ENCODE data around the gene MED26.

DNA sequence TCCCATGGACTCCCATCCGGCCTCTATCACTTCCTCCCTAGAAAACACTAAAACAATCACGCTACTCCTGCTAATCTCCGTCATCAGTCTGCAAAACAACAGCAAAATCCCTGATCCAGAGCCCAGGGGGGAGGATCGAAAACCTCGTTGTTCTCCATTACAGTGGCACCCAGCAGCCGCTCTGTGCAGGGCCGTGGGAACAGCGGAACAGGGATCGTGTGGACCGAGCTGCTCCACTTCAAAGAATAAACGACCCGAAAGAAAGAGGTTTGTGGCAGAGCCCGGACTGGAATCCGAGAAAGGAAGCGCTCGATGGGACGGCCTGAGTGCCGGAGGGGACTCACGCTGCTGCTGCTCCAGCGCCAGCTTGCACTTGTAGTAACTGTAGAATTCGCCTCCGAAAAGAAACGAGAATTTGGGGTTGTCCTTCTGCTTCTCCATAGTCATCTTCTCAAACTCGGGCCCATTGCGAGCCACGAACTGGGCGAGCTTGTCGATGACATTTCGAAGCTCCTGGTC lies 86.4 kb downstream of the MED26 start:
- TF ChIP-seq POLR2AphosphoS5 (IDR thresholded peaks at IDR 0.05; ENCODE audit: low read length): no peak
- no peak for TF ChIP-seq TAF1 (IDR thresholded peaks at IDR 0.05; ENCODE audit: borderline replicate concordance, low read depth, low read length)
- TF ChIP-seq BACH1 (IDR thresholded peaks at IDR 0.05; ENCODE audit: borderline replicate concordance): no peak
- TF ChIP-seq, protein P1, sequence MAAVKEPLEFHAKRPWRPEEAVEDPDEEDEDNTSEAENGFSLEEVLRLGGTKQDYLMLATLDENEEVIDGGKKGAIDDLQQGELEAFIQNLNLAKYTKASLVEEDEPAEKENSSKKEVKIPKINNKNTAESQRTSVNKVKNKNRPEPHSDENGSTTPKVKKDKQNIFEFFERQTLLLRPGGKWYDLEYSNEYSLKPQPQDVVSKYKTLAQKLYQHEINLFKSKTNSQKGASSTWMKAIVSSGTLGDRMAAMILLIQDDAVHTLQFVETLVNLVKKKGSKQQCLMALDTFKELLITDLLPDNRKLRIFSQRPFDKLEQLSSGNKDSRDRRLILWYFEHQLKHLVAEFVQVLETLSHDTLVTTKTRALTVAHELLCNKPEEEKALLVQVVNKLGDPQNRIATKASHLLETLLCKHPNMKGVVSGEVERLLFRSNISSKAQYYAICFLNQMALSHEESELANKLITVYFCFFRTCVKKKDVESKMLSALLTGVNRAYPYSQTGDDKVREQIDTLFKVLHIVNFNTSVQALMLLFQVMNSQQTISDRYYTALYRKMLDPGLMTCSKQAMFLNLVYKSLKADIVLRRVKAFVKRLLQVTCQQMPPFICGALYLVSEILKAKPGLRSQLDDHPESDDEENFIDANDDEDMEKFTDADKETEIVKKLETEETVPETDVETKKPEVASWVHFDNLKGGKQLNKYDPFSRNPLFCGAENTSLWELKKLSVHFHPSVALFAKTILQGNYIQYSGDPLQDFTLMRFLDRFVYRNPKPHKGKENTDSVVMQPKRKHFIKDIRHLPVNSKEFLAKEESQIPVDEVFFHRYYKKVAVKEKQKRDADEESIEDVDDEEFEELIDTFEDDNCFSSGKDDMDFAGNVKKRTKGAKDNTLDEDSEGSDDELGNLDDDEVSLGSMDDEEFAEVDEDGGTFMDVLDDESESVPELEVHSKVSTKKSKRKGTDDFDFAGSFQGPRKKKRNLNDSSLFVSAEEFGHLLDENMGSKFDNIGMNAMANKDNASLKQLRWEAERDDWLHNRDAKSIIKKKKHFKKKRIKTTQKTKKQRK (IDR thresholded peaks at IDR 0.05; ENCODE audit: low read depth, low read length): no peak
- TF ChIP-seq MAX (IDR thresholded peaks at IDR 0.05; ENCODE audit: low read depth, low read length): no peak
- TF ChIP-seq CTCF (IDR thresholded peaks at IDR 0.05 in 2 of 3, conservative IDR thresholded peaks at IDR 0.05 in 1 of 3; ENCODE audit: control insufficient read depth in 2 of 3, extremely low read depth in 1 of 3, insufficient read depth in 1 of 3, low read depth in 3 of 3, low read length in 3 of 3): no peak
- no peak for TF ChIP-seq NFXL1 (IDR thresholded peaks at IDR 0.05; ENCODE audit: borderline replicate concordance)
- TF ChIP-seq BCL11A (IDR thresholded peaks at IDR 0.05; ENCODE audit: low read depth, low read length): no peak
- no peak for TF ChIP-seq SUZ12 (IDR thresholded peaks at IDR 0.05; ENCODE audit: unreplicated experiment)

All from GM12878 (cell line).